HepG2 (cell line): ENCODE results near the gene FN1. TPM values are rescaled to one million over a fixed set of nuclear protein-coding genes. Genes with fewer than 3 reads are reported as not detected.

Experiments used
- ARNT ChIP-seq: fragments of 450-650 bp; IDR thresholded peaks from 2 replicates; pipeline ENCODE4 v1.6.1; 2017
- GABPA ChIP-seq, 2 experiments: IDR thresholded peaks; 2 replicates each; pipeline ENCODE4 v1.6.1; 2011 to 2016; ENCODE audit warnings: low read depth in 2 of 2, low read length in 1 of 2, missing biosample characterization in 1 of 2, missing genetic modification characterization in 1 of 2
- HMGXB3 ChIP-seq: sonication (generic); formaldehyde crosslinking; IDR thresholded peaks from 2 replicates; pipeline ENCODE4 v1.4.0; 2020; ENCODE audit warnings: missing genetic modification reagents, borderline replicate concordance
- PATZ1 ChIP-seq: sonication (generic); formaldehyde crosslinking; IDR thresholded peaks from 2 replicates; pipeline ENCODE4 v1.4.0; 2020; ENCODE audit warnings: missing genetic modification reagents
- PITX1 ChIP-seq: sonication (generic); formaldehyde crosslinking; IDR thresholded peaks from 2 replicates; pipeline ENCODE4 v1.5.1; 2020; ENCODE audit warnings: mild to moderate bottlenecking, missing genetic modification reagents
- RFX5 ChIP-seq: IDR thresholded peaks from 2 replicates; pipeline ENCODE4 v1.6.1; 2011; ENCODE audit warnings: low read depth, low read length, improper control_type of control experiment
- RORA ChIP-seq: sonication (generic); formaldehyde crosslinking; IDR thresholded peaks from 2 replicates; pipeline ENCODE4 v1.5.0; 2020; ENCODE audit warnings: mild to moderate bottlenecking, missing genetic modification reagents, moderate library complexity
- SMAD3 ChIP-seq: sonication (generic); formaldehyde crosslinking; IDR thresholded peaks from 2 replicates; pipeline ENCODE4 v1.4.0; 2020; ENCODE audit warnings: missing genetic modification reagents
- SMAD9 ChIP-seq: sonication (generic); formaldehyde crosslinking; IDR thresholded peaks from 2 replicates; pipeline ENCODE4 v1.5.1; 2020; ENCODE audit warnings: mild to moderate bottlenecking, missing genetic modification reagents
- SMC3 ChIP-seq: IDR thresholded peaks from 2 replicates; pipeline ENCODE4 v1.6.1; 2011; ENCODE audit warnings: low read length, improper control_type of control experiment
- ZBTB2 ChIP-seq: sonication (generic); formaldehyde crosslinking; IDR thresholded peaks from 2 replicates; pipeline ENCODE4 v1.8.0; 2022; ENCODE audit warnings: low read depth, missing genetic modification reagents
- ZNF232 ChIP-seq: sonication (generic); formaldehyde crosslinking; IDR thresholded peaks from 2 replicates; pipeline ENCODE4 v1.4.0; 2020; ENCODE audit warnings: missing genetic modification reagents, borderline replicate concordance
- ZNF234 ChIP-seq: sonication (generic); formaldehyde crosslinking; conservative IDR thresholded peaks from 2 replicates; pipeline ENCODE4 v1.5.1; 2020; ENCODE audit warnings: mild to moderate bottlenecking, missing genetic modification reagents
- ZNF552 ChIP-seq: sonication (generic); formaldehyde crosslinking; IDR thresholded peaks from 2 replicates; pipeline ENCODE4 v1.9.0; 2022; ENCODE audit warnings: missing genetic modification reagents, mild to moderate bottlenecking, borderline replicate concordance
- ZNF790 ChIP-seq: sonication (generic); formaldehyde crosslinking; IDR thresholded peaks from 2 replicates; pipeline ENCODE4 v1.8.0; 2022; ENCODE audit warnings: missing genetic modification reagents, mild to moderate bottlenecking, borderline replicate concordance
- ZXDC ChIP-seq: sonication (generic); formaldehyde crosslinking; IDR thresholded peaks from 2 replicates; pipeline ENCODE4 v1.5.0; 2020; ENCODE audit warnings: mild to moderate bottlenecking, missing genetic modification reagents
- polyA plus RNA-seq, 8 experiments: library from polyadenylated mRNA; depleted of rRNA in 3 of 8; stranded (reverse) in 7 of 8; unstranded in 1 of 8; fragments of >200 nt; fragmentation: Illumina TruSeq in 4 of 8; extraction: Trizol in 4 of 8; gene quantifications; 2 replicates each; pipeline versions ENCODE4 v1.2.1 to v1.2.3, GENCODE V29; 2011 to 2016; ENCODE audit warnings: low read depth in 4 of 8, missing spikeins in 1 of 8, mixed read lengths in 1 of 8; ENCODE audit not compliant: insufficient read depth in 1 of 8
- total RNA-seq, 5 experiments: library from RNA; depleted of rRNA; stranded (reverse); fragments of >200 nt; fragmentation: Illumina TruSeq; extraction: Trizol; gene quantifications; 2 replicates each; pipeline ENCODE4 v1.2.3, GENCODE V29; 2016; ENCODE audit warnings: low read depth in 1 of 5
- TF ChIP-seq, protein P1 (sequence below): sonication (generic); formaldehyde crosslinking; conservative IDR thresholded peaks from 2 replicates; pipeline ENCODE4 v1.5.0; 2020; ENCODE audit warnings: missing genetic modification reagents

The FN1 gene
- total and polyA plus RNA-seq, 2 of the 13 experiments (the other 11 are each of a cell fraction or from before 2014, with no cell fraction given): 1,847 to 6,471 TPM

DNA sequence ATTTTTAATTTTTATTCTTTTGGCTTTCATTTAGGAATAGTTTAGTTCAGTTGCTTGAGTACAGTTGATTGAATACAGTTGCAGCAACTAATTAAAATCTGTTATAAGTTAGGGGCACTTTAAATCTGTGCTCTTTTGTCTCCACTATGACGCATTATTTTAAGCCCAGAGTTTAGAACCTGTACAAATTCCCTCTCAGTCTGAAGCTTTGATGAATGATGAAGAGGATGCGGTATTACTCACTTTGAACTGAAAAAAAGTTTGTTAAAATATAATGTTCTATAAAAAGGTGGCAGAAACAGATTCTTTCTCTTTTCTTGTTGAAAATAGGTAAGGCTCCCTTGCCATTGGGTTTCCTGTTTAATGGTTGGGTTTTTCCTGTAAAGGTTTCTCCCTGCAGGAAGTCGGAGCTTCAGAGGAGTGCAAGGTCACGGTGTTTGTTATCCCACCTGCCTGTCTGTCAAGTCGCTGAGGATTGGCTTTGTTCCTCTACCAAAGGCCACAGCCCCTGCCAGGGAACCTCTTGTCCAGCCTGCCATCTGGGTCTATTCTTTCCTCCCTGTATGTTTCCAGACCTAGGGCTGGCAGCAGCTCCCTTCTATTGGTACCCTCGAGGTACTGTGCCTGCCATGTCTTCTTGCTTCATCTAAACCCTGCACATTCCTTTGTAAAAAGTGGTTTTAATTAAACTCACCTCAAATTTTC is 43.8 kb upstream of the FN1 start (continued):
- TF ChIP-seq GABPA (IDR thresholded peaks at IDR 0.05; ENCODE audit: low read depth, low read length) (no peak), GABPA (CRISPR knock-in tag; IDR thresholded peaks at IDR 0.05; ENCODE audit: low read depth) (peak; percentile 79), ZNF790 (CRISPR knock-in tag) (no peak), RFX5 (no peak), ZNF552 (no peak), ARNT (no peak), PATZ1 (CRISPR knock-in tag) (no peak), SMC3 (no peak; the same call in 1 of the 2 replicates), ZBTB2 (CRISPR knock-in tag) (no peak), SMAD9 (CRISPR knock-in tag) (no peak), PITX1 (CRISPR knock-in tag) (peak; percentile 25; the same call in 1 of the 2 replicates), ZXDC (CRISPR knock-in tag) (no peak), SMAD3 (CRISPR knock-in tag) (peak; percentile 21; the same call in 1 of the 2 replicates), ZNF234 (CRISPR knock-in tag) (no peak), HMGXB3 (CRISPR knock-in tag) (0 out of 2 replicates have a peak, but pooled peaks have one; percentile 31), ZNF232 (CRISPR knock-in tag) (no peak), RORA (CRISPR knock-in tag) (no peak)
- TF ChIP-seq, protein P1, sequence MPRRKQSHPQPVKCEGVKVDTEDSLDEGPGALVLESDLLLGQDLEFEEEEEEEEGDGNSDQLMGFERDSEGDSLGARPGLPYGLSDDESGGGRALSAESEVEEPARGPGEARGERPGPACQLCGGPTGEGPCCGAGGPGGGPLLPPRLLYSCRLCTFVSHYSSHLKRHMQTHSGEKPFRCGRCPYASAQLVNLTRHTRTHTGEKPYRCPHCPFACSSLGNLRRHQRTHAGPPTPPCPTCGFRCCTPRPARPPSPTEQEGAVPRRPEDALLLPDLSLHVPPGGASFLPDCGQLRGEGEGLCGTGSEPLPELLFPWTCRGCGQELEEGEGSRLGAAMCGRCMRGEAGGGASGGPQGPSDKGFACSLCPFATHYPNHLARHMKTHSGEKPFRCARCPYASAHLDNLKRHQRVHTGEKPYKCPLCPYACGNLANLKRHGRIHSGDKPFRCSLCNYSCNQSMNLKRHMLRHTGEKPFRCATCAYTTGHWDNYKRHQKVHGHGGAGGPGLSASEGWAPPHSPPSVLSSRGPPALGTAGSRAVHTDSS (CRISPR knock-in tag): no peak
